ENCODE results near the gene GABPA.

GABPA gene

DNA sequence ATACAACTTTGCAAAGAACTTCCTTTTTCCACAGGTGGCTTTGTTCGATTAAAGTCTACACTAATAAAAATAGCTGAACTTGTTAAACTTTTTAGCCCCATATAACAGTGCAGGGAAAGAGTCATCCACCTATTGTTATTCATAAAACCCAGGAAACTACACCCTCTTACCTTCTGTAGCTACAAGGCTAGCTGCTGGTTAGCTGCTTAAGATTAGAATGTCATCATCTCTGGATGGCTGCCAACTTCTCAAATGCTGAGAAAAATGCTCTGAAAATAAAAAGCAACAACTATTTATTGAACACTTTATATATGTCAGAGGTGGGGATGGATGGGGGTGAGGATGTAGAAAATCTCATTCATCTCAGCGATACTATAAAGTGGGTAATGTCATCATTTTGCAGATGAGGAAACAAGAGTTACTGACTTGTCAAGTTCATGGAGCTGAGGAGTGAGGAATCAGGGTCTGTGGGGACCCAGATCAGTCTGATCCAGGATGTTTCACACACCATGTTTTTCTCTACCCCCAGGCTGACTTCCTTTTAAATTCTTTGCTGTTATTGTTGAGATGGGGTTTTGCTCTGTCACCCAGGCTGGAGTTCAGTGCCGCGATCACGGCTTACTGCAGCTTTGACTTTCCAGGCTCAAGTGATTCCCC, 17.2 kb upstream of the GABPA start:
- Histone ChIP-seq H3K23ac (ENCODE audit: low read depth, low read length, poor library complexity) (no peak overlapping the region), H3K9me3 (replicated peaks in 1 of 2; ENCODE audit: control insufficient read depth in 2 of 2, insufficient read depth in 1 of 2, low read depth in 1 of 2, low read length in 2 of 2) (no peaks in the 10 kb centered on the region), H2BK15ac (ENCODE audit: low read length) (no peak overlapping the region), H3K27me3 (ENCODE audit: control insufficient read depth in 3 of 3, insufficient read depth in 3 of 3, low read depth in 1 of 3, low read length in 3 of 3) (no peaks in the 10 kb centered on the region), H3K18ac (ENCODE audit: low read length) (no peak overlapping the region), H3K4me1 (ENCODE audit: control insufficient read depth in 2 of 2, insufficient read depth in 1 of 2, low read depth in 1 of 2, low read length in 2 of 2) (no peaks in the 10 kb centered on the region), H3K4me2 (ENCODE audit: insufficient read depth, low read length, poor library complexity, severe bottlenecking) (no peak overlapping the region), H3K4ac (ENCODE audit: low read length) (no peak overlapping the region), H2BK5ac (ENCODE audit: low read length) (no peak overlapping the region), H3K79me1 (ENCODE audit: low read depth, low read length) (no peaks in the 10 kb centered on the region), H2AFZ (ENCODE audit: low read length) (no peak overlapping the region), H4K91ac (ENCODE audit: low read depth, low read length, poor library complexity) (no peak overlapping the region), H3K9ac (ENCODE audit: low read depth, low read length, poor library complexity) (no peak overlapping the region), H3K14ac (ENCODE audit: low read length) (no peak overlapping the region), H2BK120ac (ENCODE audit: low read depth, low read length) (no peak overlapping the region), H4K8ac (ENCODE audit: low read depth, low read length) (no peak overlapping the region), H3K4me3 (ENCODE audit: low read length in 2 of 2) (no peak overlapping the region), H2AK5ac (ENCODE audit: low read depth, low read length) (no peak overlapping the region), H3K27ac (replicated peaks; ENCODE audit: low read length) (no peak overlapping the region), H3K36me3 (replicated peaks in 1 of 2; ENCODE audit: control insufficient read depth in 2 of 2, insufficient read depth in 2 of 2, low read length in 2 of 2) (peaks cover 3 to 82% of the 10 kb centered on the region in 2 donors), H2BK12ac (ENCODE audit: low read length) (no peak overlapping the region)
- no CpG with 5 or more reads among the region's 5 CpGs for WGBS, 2 donors (ENCODE audit: extremely low coverage in 2 of 2, insufficient read length in 2 of 2, insufficient replicate concordance in 1 of 2)
- DNase-seq (ENCODE audit: low spot score) = no peak

DNA sequence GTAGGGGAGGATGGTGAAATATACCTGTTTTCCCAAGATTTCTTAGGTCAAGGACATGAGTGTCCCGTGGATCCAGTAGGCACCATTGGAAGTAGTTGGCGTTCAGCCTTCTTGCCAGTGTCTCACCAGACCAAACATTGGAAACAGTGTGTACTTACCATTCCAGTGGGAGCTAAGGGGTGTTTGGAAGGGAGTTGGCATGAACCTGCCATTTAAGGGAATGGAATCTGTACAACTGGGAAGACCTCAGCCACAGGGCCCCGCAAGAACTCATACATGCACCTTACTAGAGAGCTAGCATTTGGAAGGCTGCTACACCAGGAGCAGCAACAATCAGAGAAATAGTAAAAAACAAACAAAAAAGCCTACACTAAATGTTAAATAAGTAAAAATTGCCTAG, 12.8 kb upstream of the GABPA start:
- no peak overlapping the region for H3K4me2 ChIP-seq (ENCODE audit: insufficient read depth, low read length, poor library complexity, severe bottlenecking)
- no peaks in the 10 kb centered on the region for H3K9me3 ChIP-seq (replicated peaks in 1 of 2; ENCODE audit: control insufficient read depth in 2 of 2, insufficient read depth in 1 of 2, low read depth in 1 of 2, low read length in 2 of 2)
- no peak overlapping the region for H2BK5ac ChIP-seq (ENCODE audit: low read length)
- no peak overlapping the region for H4K91ac ChIP-seq (ENCODE audit: low read depth, low read length, poor library complexity)
- no peak overlapping the region for H2AFZ ChIP-seq (ENCODE audit: low read length)
- no peaks in the 10 kb centered on the region for H3K79me1 ChIP-seq (ENCODE audit: low read depth, low read length)
- H4K8ac ChIP-seq (ENCODE audit: low read depth, low read length) = no peak overlapping the region
- H2AK5ac ChIP-seq (ENCODE audit: low read depth, low read length) = no peak overlapping the region
- peaks cover 10 to 87% of the 10 kb centered on the region in 2 donors for H3K36me3 ChIP-seq (replicated peaks in 1 of 2; ENCODE audit: control insufficient read depth in 2 of 2, insufficient read depth in 2 of 2, low read length in 2 of 2)
- H3K27me3 ChIP-seq (ENCODE audit: control insufficient read depth in 3 of 3, insufficient read depth in 3 of 3, low read depth in 1 of 3, low read length in 3 of 3) = no peaks in the 10 kb centered on the region
- no peak overlapping the region for H2BK12ac ChIP-seq (ENCODE audit: low read length)
- H3K14ac ChIP-seq (ENCODE audit: low read length) = no peak overlapping the region
- H3K4me1 ChIP-seq (ENCODE audit: control insufficient read depth in 2 of 2, insufficient read depth in 1 of 2, low read depth in 1 of 2, low read length in 2 of 2) = no peaks in the 10 kb centered on the region
- H3K18ac ChIP-seq (ENCODE audit: low read length) = no peak overlapping the region
- H3K9ac ChIP-seq (ENCODE audit: low read depth, low read length, poor library complexity) = no peak overlapping the region
- DNase-seq (ENCODE audit: low spot score) = no peak
- no peak overlapping the region for H3K27ac ChIP-seq (replicated peaks; ENCODE audit: low read length)
- no peak overlapping the region for H2BK120ac ChIP-seq (ENCODE audit: low read depth, low read length)
- no peak overlapping the region for H2BK15ac ChIP-seq (ENCODE audit: low read length)
- no peak overlapping the region for H3K4ac ChIP-seq (ENCODE audit: low read length)
- no CpG with 5 or more reads among the region's 3 CpGs for WGBS, 2 donors (ENCODE audit: extremely low coverage in 2 of 2, insufficient read length in 2 of 2, insufficient replicate concordance in 1 of 2)
- no peak overlapping the region for H3K23ac ChIP-seq (ENCODE audit: low read depth, low read length, poor library complexity)
- H3K4me3 ChIP-seq (ENCODE audit: low read length in 2 of 2) = no peak overlapping the region

DNA sequence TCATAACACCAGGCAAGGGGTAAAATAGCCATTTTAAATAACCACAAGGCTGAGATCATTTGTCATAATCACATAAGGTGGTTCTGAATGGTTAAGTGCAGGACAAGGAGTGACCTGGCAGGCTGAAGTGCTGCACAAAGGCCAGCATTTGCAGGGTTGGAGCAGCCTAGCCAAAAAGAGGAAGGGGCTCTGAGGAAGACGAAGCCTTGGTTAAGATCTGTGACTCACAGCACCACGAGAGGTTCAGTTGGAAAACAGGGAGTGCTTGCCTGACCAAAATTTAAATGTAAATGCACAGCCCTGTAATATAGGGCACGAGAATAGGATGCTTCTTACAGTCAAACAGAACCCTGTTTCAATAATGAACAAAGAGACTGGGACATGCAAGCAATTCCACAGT, 12.1 kb upstream of the GABPA start:
- Histone ChIP-seq H3K27me3 (ENCODE audit: control insufficient read depth in 3 of 3, insufficient read depth in 3 of 3, low read depth in 1 of 3, low read length in 3 of 3) (no peaks in the 10 kb centered on the region), H2BK5ac (ENCODE audit: low read length) (no peak overlapping the region), H3K27ac (replicated peaks; ENCODE audit: low read length) (no peak overlapping the region), H2BK120ac (ENCODE audit: low read depth, low read length) (no peak overlapping the region), H4K8ac (ENCODE audit: low read depth, low read length) (no peak overlapping the region), H3K18ac (ENCODE audit: low read length) (no peak overlapping the region), H3K4me1 (ENCODE audit: control insufficient read depth in 2 of 2, insufficient read depth in 1 of 2, low read depth in 1 of 2, low read length in 2 of 2) (no peaks in the 10 kb centered on the region), H3K9ac (ENCODE audit: low read depth, low read length, poor library complexity) (no peak overlapping the region), H4K91ac (ENCODE audit: low read depth, low read length, poor library complexity) (no peak overlapping the region), H3K23ac (ENCODE audit: low read depth, low read length, poor library complexity) (no peak overlapping the region), H3K14ac (ENCODE audit: low read length) (no peak overlapping the region), H2AFZ (ENCODE audit: low read length) (no peak overlapping the region), H3K4ac (ENCODE audit: low read length) (no peak overlapping the region), H3K36me3 (replicated peaks in 1 of 2; ENCODE audit: control insufficient read depth in 2 of 2, insufficient read depth in 2 of 2, low read length in 2 of 2) (peaks cover 10 to 87% of the 10 kb centered on the region in 2 donors), H2BK15ac (ENCODE audit: low read length) (no peak overlapping the region), H3K4me3 (ENCODE audit: low read length in 2 of 2) (no peak overlapping the region), H2BK12ac (ENCODE audit: low read length) (no peak overlapping the region), H3K79me1 (ENCODE audit: low read depth, low read length) (no peaks in the 10 kb centered on the region), H3K9me3 (replicated peaks in 1 of 2; ENCODE audit: control insufficient read depth in 2 of 2, insufficient read depth in 1 of 2, low read depth in 1 of 2, low read length in 2 of 2) (no peaks in the 10 kb centered on the region), H2AK5ac (ENCODE audit: low read depth, low read length) (no peak overlapping the region), H3K4me2 (ENCODE audit: insufficient read depth, low read length, poor library complexity, severe bottlenecking) (no peak overlapping the region)
- no peak for DNase-seq (ENCODE audit: low spot score)
- no CpG with 5 or more reads among the region's 3 CpGs for WGBS, 2 donors (ENCODE audit: extremely low coverage in 2 of 2, insufficient read length in 2 of 2, insufficient replicate concordance in 1 of 2)

DNA sequence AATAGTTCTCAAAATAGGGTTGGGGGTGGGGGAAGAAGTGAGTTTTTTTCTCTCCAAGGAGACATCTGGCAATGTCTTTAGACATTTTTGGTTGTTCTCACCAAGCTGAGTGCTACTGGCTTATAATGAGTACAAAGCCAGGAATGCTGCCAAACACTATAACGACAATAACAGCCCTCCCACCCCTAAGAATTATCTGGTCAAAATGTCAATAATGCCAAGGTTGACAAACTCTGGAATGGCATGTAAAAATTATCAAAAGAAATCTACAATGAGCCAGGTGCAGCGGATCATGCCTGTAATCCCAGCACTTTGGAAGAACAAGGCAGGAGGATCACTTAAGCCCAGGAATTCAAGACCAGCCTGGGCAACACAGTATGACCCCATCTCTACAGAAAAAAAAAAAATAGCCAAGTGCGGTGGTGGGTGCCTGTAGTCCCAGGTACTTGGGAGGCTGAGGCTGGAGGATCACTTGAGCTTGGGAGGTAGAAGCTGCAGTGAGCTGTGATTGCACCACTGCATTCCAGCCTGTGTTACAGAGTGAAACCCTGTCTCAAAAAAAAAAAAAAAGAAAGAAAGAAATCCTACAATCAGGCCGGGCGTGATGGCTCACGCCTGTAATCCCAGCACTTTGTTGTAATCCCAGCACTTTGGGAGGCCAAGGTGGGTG, 2.5 kb upstream of the GABPA start:
- peaks cover 1 to 4% of the 10 kb centered on the region in 2 donors for H3K4me1 ChIP-seq (ENCODE audit: control insufficient read depth in 2 of 2, insufficient read depth in 1 of 2, low read depth in 1 of 2, low read length in 2 of 2)
- no peak overlapping the region for H4K8ac ChIP-seq (ENCODE audit: low read depth, low read length)
- no peak overlapping the region for H3K27ac ChIP-seq (replicated peaks; ENCODE audit: low read length)
- no peak overlapping the region for H2AFZ ChIP-seq (ENCODE audit: low read length)
- peaks cover 9 to 47% of the 10 kb centered on the region in 2 donors for H3K36me3 ChIP-seq (replicated peaks in 1 of 2; ENCODE audit: control insufficient read depth in 2 of 2, insufficient read depth in 2 of 2, low read length in 2 of 2)
- H2BK12ac ChIP-seq (ENCODE audit: low read length) = no peak overlapping the region
- H4K91ac ChIP-seq (ENCODE audit: low read depth, low read length, poor library complexity) = no peak overlapping the region
- no peak overlapping the region for H2BK15ac ChIP-seq (ENCODE audit: low read length)
- no peak for DNase-seq (ENCODE audit: low spot score)
- no peak overlapping the region for H3K4me2 ChIP-seq (ENCODE audit: insufficient read depth, low read length, poor library complexity, severe bottlenecking)
- no peak overlapping the region for H3K18ac ChIP-seq (ENCODE audit: low read length)
- no peaks in the 10 kb centered on the region for H3K27me3 ChIP-seq (ENCODE audit: control insufficient read depth in 3 of 3, insufficient read depth in 3 of 3, low read depth in 1 of 3, low read length in 3 of 3)
- no peaks in the 10 kb centered on the region for H3K9me3 ChIP-seq (replicated peaks in 1 of 2; ENCODE audit: control insufficient read depth in 2 of 2, insufficient read depth in 1 of 2, low read depth in 1 of 2, low read length in 2 of 2)
- H3K9ac ChIP-seq (ENCODE audit: low read depth, low read length, poor library complexity) = no peak overlapping the region
- H3K23ac ChIP-seq (ENCODE audit: low read depth, low read length, poor library complexity) = no peak overlapping the region
- no peak overlapping the region for H2BK120ac ChIP-seq (ENCODE audit: low read depth, low read length)
- H3K79me1 ChIP-seq (ENCODE audit: low read depth, low read length) = peaks cover 2% of the 10 kb centered on the region
- no CpG with 5 or more reads among the region's 6 CpGs for WGBS, 2 donors (ENCODE audit: extremely low coverage in 2 of 2, insufficient read length in 2 of 2, insufficient replicate concordance in 1 of 2)
- no peak overlapping the region for H3K4me3 ChIP-seq (ENCODE audit: low read length in 2 of 2)
- no peak overlapping the region for H3K4ac ChIP-seq (ENCODE audit: low read length)
- no peak overlapping the region for H2AK5ac ChIP-seq (ENCODE audit: low read depth, low read length)
- no peak overlapping the region for H2BK5ac ChIP-seq (ENCODE audit: low read length)
- H3K14ac ChIP-seq (ENCODE audit: low read length) = no peak overlapping the region

Measured in neuronal stem cell (in vitro differentiated cells).